AG10803 (cell line): ENCODE data around the gene FOXP1.
"Not testable (repeated sequence)": the region's sequence is repeated elsewhere in the genome, so short reads cannot be mapped to it uniquely, and the experiment has no call there.

ENCODE experiments used
- DNase-seq: peaks from one replicate; pipeline ENCODE4 v3.0.0; 2010; ENCODE audit warnings: low read depth
- H3K4me3 ChIP-seq: 2 replicates; pipeline ENCODE4 v1.5.1; 2011; ENCODE audit warnings: mild to moderate bottlenecking, low read length, control low read depth
- TF ChIP-seq, protein P1 (sequence below): conservative IDR thresholded peaks from 2 replicates; pipeline ENCODE4 v1.5.1; 2011; ENCODE audit warnings: mild to moderate bottlenecking, low read length, control low read depth, inconsistent platforms

Gene FOXP1

DNA sequence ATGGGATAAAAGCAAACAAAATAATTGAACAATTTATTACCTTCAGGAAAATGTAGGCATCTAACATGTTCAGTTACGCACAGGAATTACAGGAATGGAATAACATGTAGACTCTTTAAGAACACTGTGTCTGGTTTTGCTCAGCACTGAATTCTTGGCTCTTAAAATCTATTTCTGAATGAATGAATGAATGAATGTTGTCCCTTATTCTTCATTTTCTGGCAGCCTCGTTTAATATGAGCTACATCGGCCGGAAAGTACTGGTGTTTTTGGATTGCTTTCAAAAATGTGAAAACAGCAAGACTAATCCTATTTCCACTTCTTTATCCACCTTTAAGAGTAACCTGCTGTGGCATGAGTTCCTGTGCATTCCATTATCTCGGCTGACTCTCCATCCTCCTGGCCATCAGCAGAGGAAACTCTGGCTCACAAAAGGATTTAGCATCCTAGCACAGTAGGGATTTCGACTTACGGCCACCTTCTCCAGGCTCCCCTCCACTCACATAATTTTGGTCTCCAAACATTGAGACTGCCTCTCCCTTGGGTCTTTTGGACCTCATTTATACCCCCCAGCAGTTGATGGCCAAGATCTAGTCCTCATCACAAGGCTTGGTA, 145.3 kb downstream of the FOXP1 start:
- DNase-seq, result no peak
- TF ChIP-seq, protein P1, sequence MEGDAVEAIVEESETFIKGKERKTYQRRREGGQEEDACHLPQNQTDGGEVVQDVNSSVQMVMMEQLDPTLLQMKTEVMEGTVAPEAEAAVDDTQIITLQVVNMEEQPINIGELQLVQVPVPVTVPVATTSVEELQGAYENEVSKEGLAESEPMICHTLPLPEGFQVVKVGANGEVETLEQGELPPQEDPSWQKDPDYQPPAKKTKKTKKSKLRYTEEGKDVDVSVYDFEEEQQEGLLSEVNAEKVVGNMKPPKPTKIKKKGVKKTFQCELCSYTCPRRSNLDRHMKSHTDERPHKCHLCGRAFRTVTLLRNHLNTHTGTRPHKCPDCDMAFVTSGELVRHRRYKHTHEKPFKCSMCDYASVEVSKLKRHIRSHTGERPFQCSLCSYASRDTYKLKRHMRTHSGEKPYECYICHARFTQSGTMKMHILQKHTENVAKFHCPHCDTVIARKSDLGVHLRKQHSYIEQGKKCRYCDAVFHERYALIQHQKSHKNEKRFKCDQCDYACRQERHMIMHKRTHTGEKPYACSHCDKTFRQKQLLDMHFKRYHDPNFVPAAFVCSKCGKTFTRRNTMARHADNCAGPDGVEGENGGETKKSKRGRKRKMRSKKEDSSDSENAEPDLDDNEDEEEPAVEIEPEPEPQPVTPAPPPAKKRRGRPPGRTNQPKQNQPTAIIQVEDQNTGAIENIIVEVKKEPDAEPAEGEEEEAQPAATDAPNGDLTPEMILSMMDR, result no peak
- no peak overlapping the region for H3K4me3 ChIP-seq

DNA sequence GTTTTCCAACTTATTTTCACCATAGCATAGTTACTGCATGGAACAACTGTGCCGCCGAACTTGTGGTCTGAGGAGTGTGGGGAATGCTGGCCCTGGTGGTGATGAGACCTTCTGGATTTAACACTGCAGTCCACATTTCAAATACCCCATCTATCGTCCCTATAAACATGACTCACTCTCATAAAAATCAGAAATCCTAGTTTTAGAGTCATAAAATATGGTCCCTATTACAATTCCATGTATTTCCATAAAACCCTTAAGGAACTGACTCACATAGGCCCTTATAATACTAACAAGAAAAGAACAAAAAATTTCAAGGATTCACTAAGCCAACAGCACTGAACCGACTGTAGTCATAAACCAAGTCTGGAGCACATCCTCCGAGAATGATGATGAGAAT, 147.2 kb downstream of the FOXP1 start:
- peak; percentile 75 for DNase-seq
- H3K4me3 ChIP-seq, result no peak overlapping the region
- TF ChIP-seq, protein P1, result no peak

DNA sequence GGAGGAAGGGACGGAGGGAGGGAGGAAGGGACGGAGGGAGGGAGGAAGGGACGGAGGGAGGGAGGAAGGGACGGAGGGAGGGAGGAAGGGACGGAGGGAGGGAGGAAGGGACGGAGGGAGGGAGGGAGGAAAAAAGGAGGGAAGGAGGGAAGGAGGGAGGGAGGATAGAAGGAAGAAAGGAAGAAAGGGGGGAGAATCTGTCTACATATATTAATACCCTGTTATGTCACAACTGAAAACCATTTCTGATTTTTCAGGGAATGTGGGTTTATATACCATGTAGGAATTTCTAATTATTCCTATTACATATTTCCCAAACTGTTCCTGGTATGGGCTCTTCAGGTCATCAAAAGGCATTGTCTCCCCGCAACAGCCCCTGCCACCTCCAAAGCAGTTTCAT, 147.7 kb downstream of the FOXP1 start:
- H3K4me3 ChIP-seq, DNase-seq: not testable (repeated sequence)

DNA sequence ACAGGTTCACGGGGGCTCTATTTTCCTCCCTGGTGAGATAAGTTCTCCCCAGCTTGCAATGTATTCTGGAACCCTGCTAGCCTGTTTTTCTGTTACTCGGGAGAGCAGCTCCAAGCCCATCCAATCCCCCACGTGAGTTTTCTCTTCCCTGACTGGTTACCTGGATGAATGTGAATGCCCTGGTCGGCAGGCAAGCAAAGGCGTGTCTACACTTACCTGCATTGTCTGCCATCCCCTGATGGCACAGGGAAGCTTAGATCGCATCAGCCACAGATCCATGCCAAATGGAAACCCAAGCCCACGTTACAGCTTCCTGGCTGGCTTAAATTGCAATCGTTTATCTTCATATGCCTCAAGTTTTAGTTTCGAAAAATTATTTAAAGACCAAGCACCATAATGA, 149.9 kb downstream of the FOXP1 start:
- no peak for DNase-seq
- TF ChIP-seq, protein P1, result no peak
- no peak overlapping the region for H3K4me3 ChIP-seq

DNA sequence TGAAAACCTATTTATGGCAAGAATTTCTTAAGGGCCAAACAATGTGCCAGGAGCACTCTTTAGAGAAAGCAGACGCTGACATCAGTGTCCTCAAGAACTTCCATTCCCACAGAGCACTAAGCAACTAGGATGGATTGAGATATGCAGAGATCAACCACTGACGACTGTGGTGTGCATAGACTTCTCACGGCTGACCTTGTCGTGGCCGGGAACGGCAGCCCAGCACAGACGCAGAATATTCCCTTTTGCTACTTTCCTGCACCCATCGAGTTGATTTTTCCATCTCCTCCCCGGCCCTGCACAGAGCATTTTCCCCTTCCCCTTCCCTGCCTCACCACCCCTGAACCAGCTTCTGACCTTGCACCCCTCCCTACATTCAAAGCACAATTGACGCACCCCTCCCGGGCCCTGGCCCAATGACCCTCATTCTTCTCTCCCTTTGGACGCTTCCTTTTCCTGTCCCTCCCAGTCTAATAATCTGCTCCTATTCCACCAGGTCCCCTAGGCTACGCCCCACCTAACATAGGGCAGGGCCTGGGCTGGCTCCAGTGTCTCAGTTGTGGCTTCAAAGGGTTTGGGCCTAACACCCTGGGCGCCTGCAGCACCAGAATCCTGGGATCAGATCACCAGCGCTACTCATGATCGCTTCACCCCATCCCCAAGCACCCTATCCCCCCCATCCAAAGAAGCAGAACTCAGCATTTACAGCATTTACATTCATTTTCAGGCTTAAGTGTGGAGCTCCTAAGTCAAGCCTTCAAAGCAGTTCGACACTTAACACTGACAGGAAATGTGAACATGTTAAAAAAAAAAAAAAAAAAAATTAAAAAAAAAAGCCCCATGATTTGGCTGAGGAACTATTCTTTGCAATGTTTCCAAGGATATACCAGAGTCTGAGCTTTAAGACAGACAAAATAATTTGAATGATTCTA, 151.2 kb downstream of the FOXP1 start:
- TF ChIP-seq, protein P1, result no peak
- H3K4me3 ChIP-seq, result no peak overlapping the region
- DNase-seq, result no peak

DNA sequence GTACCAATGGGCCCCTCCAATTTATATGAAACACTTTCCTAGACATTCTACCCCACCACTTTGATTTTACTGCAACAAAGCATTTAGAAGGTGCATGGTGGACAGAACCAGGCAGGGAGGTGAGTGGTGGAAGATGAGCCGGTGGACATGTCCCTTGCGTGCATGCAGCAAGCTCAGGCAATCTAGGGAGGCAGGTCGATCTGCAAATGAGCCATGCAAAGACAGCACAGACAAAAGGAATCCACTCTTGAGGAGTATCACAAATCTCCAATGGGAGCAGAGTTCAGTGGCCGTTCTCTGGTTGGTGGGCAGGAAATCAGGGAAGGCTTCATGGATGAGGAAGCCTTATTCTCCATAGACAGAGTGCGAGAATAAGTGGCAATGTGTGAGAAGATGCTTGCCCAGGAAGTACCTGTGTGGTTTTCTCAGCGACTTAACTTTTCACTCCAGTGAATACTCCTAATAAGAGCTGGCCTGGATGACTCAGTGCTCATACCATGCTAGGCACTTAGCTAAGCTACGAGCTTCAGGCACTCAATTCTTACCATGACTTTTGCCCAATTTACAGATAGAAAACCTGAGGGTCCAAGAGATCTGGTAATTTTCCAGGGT, 152.5 kb downstream of the FOXP1 start:
- TF ChIP-seq, protein P1, result no peak
- no peak overlapping the region for H3K4me3 ChIP-seq
- peak; percentile 22 for DNase-seq

DNA sequence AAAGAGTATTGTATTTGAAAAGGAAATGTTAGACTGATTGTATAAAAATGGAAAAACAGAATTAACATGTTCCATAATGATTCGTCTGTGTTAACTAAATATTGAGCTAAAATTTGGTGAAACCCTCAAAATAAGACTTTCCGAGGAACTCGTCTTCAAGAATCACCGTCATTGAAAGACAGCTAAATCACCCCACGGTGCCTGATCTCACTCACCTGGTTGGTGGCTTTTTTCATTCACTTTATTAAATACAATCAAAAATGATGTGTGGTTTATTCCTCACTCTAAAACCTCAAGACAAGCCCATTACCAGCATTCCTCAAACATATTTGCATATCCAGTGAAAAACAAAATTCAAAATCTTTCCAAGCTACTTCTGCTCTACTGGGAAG, 153.9 kb downstream of the FOXP1 start:
- DNase-seq, result no peak
- H3K4me3 ChIP-seq, result no peak overlapping the region
- TF ChIP-seq, protein P1, result no peak
